HepG2 (cell line): ENCODE data around the gene CHADL. TPM values are rescaled to one million over a fixed set of nuclear protein-coding genes. Genes with fewer than 3 reads are reported as not detected.

ENCODE experiments used
- ATAC-seq: fragments of 200-7000 bp; cut with Tn5 transposase; 3 replicates; pipeline ENCODE4 v1.9.1; 2020; ENCODE audit warnings: mild to moderate bottlenecking, moderate library complexity
- BruUV-seq: library from RNA; stranded (reverse); fragments of 400-500 nt; replicated peaks from 2 replicates; lab custom pipeline; 2021; lab: Mats Ljungman, UMichigan
- CTCF ChIA-PET: fragments of 300-600 bp; formaldehyde crosslinking; extraction: SDS; loops from one replicate; lab custom pipeline; 2021; ENCODE audit warnings: low total read pairs, inconsistent platforms, low intra/inter-chr PET ratio; lab: Yijun Ruan, JAX
- POLR2A ChIA-PET: fragments of 350-600 bp; sonication (Branson Sonifier 250); formaldehyde crosslinking; loops from one replicate; lab custom pipeline; 2020; ENCODE audit warnings: antibody characterized with exemption, inconsistent platforms; lab: Yijun Ruan, JAX
- DNase-seq: peaks from one replicate; pipeline ENCODE4 v3.0.0-alpha.2; 2015; ENCODE audit warnings: low spot score
- FAIRE-seq: peaks from 3 replicates; lab custom pipeline; 2011; peaks lifted over from hg19 to GRCh38; lab: Jason Lieb, UNC
- H2AFZ ChIP-seq: one replicate; pipeline ENCODE4 v1.6.1; 2011; ENCODE audit warnings: low read length, inconsistent platforms
- H3K27ac ChIP-seq: fragments of 300-600 bp; 3 replicates; pipeline ENCODE4 v1.8.0; 2011; ENCODE audit warnings: mixed run types, mild to moderate bottlenecking, mixed read lengths, low read length, inconsistent platforms; ENCODE audit not compliant: insufficient read depth; ENCODE audit errors: extremely low read length
- H3K27me3 ChIP-seq, 2 experiments: fragments of 200-600 bp in 1 of 2; 2 replicates in 1 of 2; 3 replicates in 1 of 2; pipeline versions ENCODE4 v1.6.0 to v1.8.0; 2011; ENCODE audit warnings: low read length in 2 of 2, mild to moderate bottlenecking in 2 of 2, moderate library complexity in 2 of 2, inconsistent platforms in 1 of 2; ENCODE audit not compliant: insufficient read depth in 2 of 2, control insufficient read depth in 1 of 2
- H3K36me3 ChIP-seq, 2 experiments: fragments of 200-600 bp in 1 of 2; replicated peaks in 1 of 2; 2 replicates in 1 of 2; 3 replicates in 1 of 2; pipeline versions ENCODE4 v1.5.1 to v1.8.0; 2011; ENCODE audit warnings: low read length in 2 of 2, inconsistent platforms in 1 of 2; ENCODE audit not compliant: insufficient read depth in 2 of 2, control insufficient read depth in 1 of 2
- H3K4me1 ChIP-seq: 2 replicates; pipeline ENCODE4 v1.5.1; 2012; ENCODE audit warnings: low read length, inconsistent platforms; ENCODE audit not compliant: insufficient read depth
- H3K4me2 ChIP-seq: 2 replicates; pipeline ENCODE4 v1.6.0; 2011; ENCODE audit warnings: low read depth, low read length, inconsistent platforms
- H3K4me3 ChIP-seq, 3 experiments: fragments of 200-600 bp in 1 of 3; sonication (generic), shearing (Covaris generic) in 1 of 3; replicated peaks in 1 of 3; 2 replicates each; pipeline ENCODE4 v1.5.1; 2011 to 2016; ENCODE audit warnings: low read length in 3 of 3, inconsistent platforms in 2 of 3, low read depth in 2 of 3, mild to moderate bottlenecking in 2 of 3, control low read depth in 1 of 3, mixed read lengths in 1 of 3; ENCODE audit not compliant: insufficient read depth in 1 of 3
- H3K79me2 ChIP-seq: one replicate; pipeline ENCODE4 v1.6.1; 2011; ENCODE audit warnings: low read length, inconsistent platforms; ENCODE audit not compliant: insufficient read depth
- H3K9ac ChIP-seq: 2 replicates; pipeline ENCODE4 v1.6.0; 2011; ENCODE audit warnings: mild to moderate bottlenecking, low read depth, low read length, inconsistent platforms; ENCODE audit not compliant: insufficient read depth
- H3K9me3 ChIP-seq: 2 replicates; pipeline ENCODE4 v1.5.1; 2012; ENCODE audit warnings: mild to moderate bottlenecking, low read length
- H4K20me1 ChIP-seq: 2 replicates; pipeline ENCODE4 v1.6.0; 2011; ENCODE audit warnings: inconsistent platforms, mild to moderate bottlenecking, low read length, moderate library complexity; ENCODE audit not compliant: insufficient read depth
- AGO2 ChIP-seq: fragments of 200-400 bp; formaldehyde crosslinking; optimal IDR thresholded peaks from 2 replicates; pipeline ENCODE3; 2017; ENCODE audit warnings: mild to moderate bottlenecking, low read depth, low read length, moderate library complexity
- FOXK1 ChIP-seq: sonication (generic); formaldehyde crosslinking; IDR thresholded peaks from 2 replicates; pipeline ENCODE4 v1.4.0; 2020; ENCODE audit warnings: low read depth, missing genetic modification reagents, borderline replicate concordance
- RBAK ChIP-seq: sonication (generic); formaldehyde crosslinking; IDR thresholded peaks from 2 replicates; pipeline ENCODE4 v1.5.1; 2020; ENCODE audit warnings: mild to moderate bottlenecking, missing genetic modification reagents
- RBFOX2 ChIP-seq: fragments of 200-400 bp; formaldehyde crosslinking; IDR thresholded peaks from 2 replicates; pipeline ENCODE4 v1.6.1; 2017; ENCODE audit warnings: low read depth, mild to moderate bottlenecking, low read length
- TBL1XR1 ChIP-seq: fragments of 150-350 bp; IDR thresholded peaks from 2 replicates; pipeline ENCODE4 v1.6.1; 2014; ENCODE audit warnings: borderline replicate concordance, low read length; ENCODE audit not compliant: partially characterized antibody
- TERF1 ChIP-seq: sonication (generic); formaldehyde crosslinking; IDR thresholded peaks from 2 replicates; pipeline ENCODE4 v1.8.0; 2022; ENCODE audit warnings: mild to moderate bottlenecking, missing genetic modification reagents, moderate library complexity
- ZBTB33 ChIP-seq: sonication (generic); formaldehyde crosslinking; IDR thresholded peaks from 2 replicates; pipeline ENCODE4 v1.4.0; 2020; ENCODE audit warnings: missing genetic modification reagents
- ZNF121 ChIP-seq: sonication (generic); formaldehyde crosslinking; IDR thresholded peaks from 2 replicates; pipeline ENCODE4 v1.5.0; 2020; ENCODE audit warnings: mild to moderate bottlenecking, missing genetic modification reagents
- ZNF629 ChIP-seq: sonication (generic); formaldehyde crosslinking; conservative IDR thresholded peaks from 2 replicates; pipeline ENCODE4 v1.5.0; 2020; ENCODE audit warnings: missing genetic modification reagents
- ZNF737 ChIP-seq: sonication (generic); formaldehyde crosslinking; IDR thresholded peaks from 2 replicates; pipeline ENCODE4 v1.5.0; 2020; ENCODE audit warnings: missing genetic modification reagents, mild to moderate bottlenecking, borderline replicate concordance
- ZNF776 ChIP-seq: sonication (generic); formaldehyde crosslinking; IDR thresholded peaks from 2 replicates; pipeline ENCODE4 v1.4.0; 2020; ENCODE audit warnings: mild to moderate bottlenecking, missing genetic modification reagents
- WGBS: methylation state at CpG from one replicate; pipeline ENCODE4 v1.1.6; 2017; ENCODE audit warnings: low lambda C conversion rate; 5-methylcytosine and 5-hydroxymethylcytosine counted together
- in situ Hi-C: cut with HindIII; loops from 2 replicates; pipeline ENCODE4 v1.10.0; 2017; ENCODE audit warnings: low pct_unique_long_range_greater_than_20kb; ENCODE audit not compliant: extremely low pct_ligation_motif_present
- intact Hi-C: fragments of 100-400 bp; cut with micrococcal nuclease; formaldehyde crosslinking; loops from one replicate; pipeline ENCODE4 v1.10.0; 2022; ENCODE audit not compliant: unreplicated experiment
- polyA plus RNA-seq, 8 experiments: library from polyadenylated mRNA; depleted of rRNA in 3 of 8; stranded (reverse) in 7 of 8; unstranded in 1 of 8; fragments of >200 nt; fragmentation: Illumina TruSeq in 4 of 8; extraction: Trizol in 4 of 8; gene quantifications; 2 replicates each; pipeline versions ENCODE4 v1.2.1 to v1.2.3, GENCODE V29; 2011 to 2016; ENCODE audit warnings: low read depth in 4 of 8, missing spikeins in 1 of 8, mixed read lengths in 1 of 8; ENCODE audit not compliant: insufficient read depth in 1 of 8
- total RNA-seq, 5 experiments: library from RNA; depleted of rRNA; stranded (reverse); fragments of >200 nt; fragmentation: Illumina TruSeq; extraction: Trizol; gene quantifications; 2 replicates each; pipeline ENCODE4 v1.2.3, GENCODE V29; 2016; ENCODE audit warnings: low read depth in 1 of 5
- TF ChIP-seq, protein P1 (sequence below): sonication (generic); formaldehyde crosslinking; conservative IDR thresholded peaks from 2 replicates; pipeline ENCODE4 v1.8.0; 2022; ENCODE audit warnings: mild to moderate bottlenecking, moderate library complexity, missing genetic modification reagents
- TF ChIP-seq, protein P2 (sequence below): sonication (generic); formaldehyde crosslinking; IDR thresholded peaks from 2 replicates; pipeline ENCODE4 v1.4.0; 2020; ENCODE audit warnings: mild to moderate bottlenecking, missing genetic modification reagents

Gene CHADL
- total and polyA plus RNA-seq, 2 of the 13 experiments (the other 11 are each of a cell fraction or from before 2014, with no cell fraction given) = 2.8 to 8.1 TPM

GRCh38 chr22:41248758-41249157 lies 8.0 kb upstream of the CHADL start (continued):
- TF ChIP-seq ZNF629 (CRISPR knock-in tag) (no peak), TERF1 (no peak), RBAK (no peak), TBL1XR1 (no peak), ZNF121 (CRISPR knock-in tag) (no peak), ZNF737 (CRISPR knock-in tag) (no peak), ZNF776 (no peak)
- TF ChIP-seq, protein P1, sequence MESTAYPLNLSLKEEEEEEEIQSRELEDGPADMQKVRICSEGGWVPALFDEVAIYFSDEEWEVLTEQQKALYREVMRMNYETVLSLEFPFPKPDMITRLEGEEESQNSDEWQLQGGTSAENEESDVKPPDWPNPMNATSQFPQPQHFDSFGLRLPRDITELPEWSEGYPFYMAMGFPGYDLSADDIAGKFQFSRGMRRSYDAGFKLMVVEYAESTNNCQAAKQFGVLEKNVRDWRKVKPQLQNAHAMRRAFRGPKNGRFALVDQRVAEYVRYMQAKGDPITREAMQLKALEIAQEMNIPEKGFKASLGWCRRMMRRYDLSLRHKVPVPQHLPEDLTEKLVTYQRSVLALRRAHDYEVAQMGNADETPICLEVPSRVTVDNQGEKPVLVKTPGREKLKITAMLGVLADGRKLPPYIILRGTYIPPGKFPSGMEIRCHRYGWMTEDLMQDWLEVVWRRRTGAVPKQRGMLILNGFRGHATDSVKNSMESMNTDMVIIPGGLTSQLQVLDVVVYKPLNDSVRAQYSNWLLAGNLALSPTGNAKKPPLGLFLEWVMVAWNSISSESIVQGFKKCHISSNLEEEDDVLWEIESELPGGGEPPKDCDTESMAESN (CRISPR knock-in tag) = no peak
- TF ChIP-seq, all 625 proteins: peak for 0

DNA sequence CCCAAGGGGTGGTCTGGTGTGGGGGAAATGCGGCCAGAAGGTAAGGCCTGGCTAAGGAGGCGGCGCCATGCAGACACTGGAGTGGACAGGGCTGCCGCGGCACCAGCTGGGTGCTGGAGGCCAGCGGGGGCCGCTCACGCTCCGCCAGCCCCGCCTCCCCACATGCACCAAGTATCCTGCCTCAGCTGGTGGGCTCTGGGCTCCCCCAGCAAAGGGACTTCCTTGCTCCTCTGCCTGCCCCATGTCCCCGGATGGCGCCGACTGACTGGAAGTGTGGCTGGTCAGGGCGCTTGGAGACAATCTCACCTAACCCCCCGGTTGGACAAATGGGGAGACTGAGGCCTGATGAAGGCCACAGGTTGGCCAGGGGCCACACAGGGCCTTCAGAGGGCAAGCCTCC lies 7.6 kb upstream of the CHADL start:
- Histone ChIP-seq H4K20me1 (no peaks in the 10 kb centered on the region), H3K27me3 (no peaks in the 10 kb centered on the region), H3K27ac (no peak overlapping the region)
- TF ChIP-seq RBFOX2 (0 out of 2 replicates have a peak, but pooled peaks have one; percentile 18), ZBTB33 (CRISPR knock-in tag) (peak; percentile 69; the same call in 1 of the 2 replicates), FOXK1 (no peak), AGO2 (peak; percentile 63)
- TF ChIP-seq, protein P2, sequence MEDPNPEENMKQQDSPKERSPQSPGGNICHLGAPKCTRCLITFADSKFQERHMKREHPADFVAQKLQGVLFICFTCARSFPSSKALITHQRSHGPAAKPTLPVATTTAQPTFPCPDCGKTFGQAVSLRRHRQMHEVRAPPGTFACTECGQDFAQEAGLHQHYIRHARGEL (CRISPR knock-in tag) = no peak
- TF ChIP-seq, all 625 proteins: peak for 3
- H3K4me3 ChIP-seq = no peak overlapping the region
- ATAC-seq (no peak), DNase-seq (no peak), FAIRE-seq (no peak)
- H3K9me3 ChIP-seq = no peaks in the 10 kb centered on the region
- no peaks in the 10 kb centered on the region for H3K79me2 ChIP-seq
- ChIA-PET CTCF (no interaction called here), POLR2A (no interaction called here)
- intact Hi-C loops = no loop called here
- 100% methylated on average over 1 of the region's 15 CpGs for WGBS
- no peaks in the 10 kb centered on the region for H3K4me1 ChIP-seq
- no peak overlapping the region for H3K9ac ChIP-seq
- BruUV-seq = no TSS peak
- in situ Hi-C loops = no loop called here
- no peak overlapping the region for H2AFZ ChIP-seq
- peaks cover 41 to 58% of the 10 kb centered on the region in 2 experiments for H3K36me3 ChIP-seq
- no peak overlapping the region for H3K4me2 ChIP-seq
